TTC549 (cell line): ENCODE measurements around the gene ZNF106.
A peak's percentile ranks its signal among the peaks of the same experiment; 100 is the strongest.

ENCODE experiments used
- FAIRE-seq: peaks from 2 replicates; lab custom pipeline; 2012; peaks lifted over from hg19 to GRCh38; lab: Jason Lieb, UNC

The ZNF106 gene

GRCh38 chr15:42405863-42406482 lies 85.0 kb downstream of the ZNF106 start:
- no peak for FAIRE-seq

- FAIRE-seq, result no peak
Observed at GRCh38 chr15:42404461-42405235, 86.3 kb downstream of the ZNF106 start.

DNA sequence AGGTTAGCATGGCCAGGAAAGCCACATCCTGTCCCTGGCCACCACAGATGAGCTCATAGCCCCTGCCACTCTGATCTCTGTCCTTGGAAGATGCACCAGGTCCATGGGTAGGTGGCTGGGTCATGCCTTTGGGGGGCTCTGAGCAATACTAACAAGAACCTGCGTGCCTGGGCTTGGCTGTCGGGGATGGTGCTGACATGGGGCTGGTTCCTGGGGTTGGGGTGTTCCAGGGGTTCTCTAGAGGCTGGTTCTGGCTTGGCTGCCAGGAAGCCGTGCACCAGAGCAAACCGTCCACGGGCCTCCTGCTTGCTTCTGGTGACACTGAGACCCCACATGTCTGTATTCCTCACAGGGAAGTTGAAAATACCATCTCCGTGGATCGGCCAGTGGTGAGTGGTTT lies 87.6 kb downstream of the ZNF106 start:
- no peak for FAIRE-seq

GRCh38 chr15:42402455-42403205 lies 88.3 kb downstream of the ZNF106 start:
- no peak for FAIRE-seq

- FAIRE-seq, result no peak
Observed at GRCh38 chr15:42401544-42402454, 89.1 kb downstream of the ZNF106 start.

GRCh38 chr15:42395838-42396237 lies 95.1 kb downstream of the ZNF106 start:
- FAIRE-seq, result no peak

DNA sequence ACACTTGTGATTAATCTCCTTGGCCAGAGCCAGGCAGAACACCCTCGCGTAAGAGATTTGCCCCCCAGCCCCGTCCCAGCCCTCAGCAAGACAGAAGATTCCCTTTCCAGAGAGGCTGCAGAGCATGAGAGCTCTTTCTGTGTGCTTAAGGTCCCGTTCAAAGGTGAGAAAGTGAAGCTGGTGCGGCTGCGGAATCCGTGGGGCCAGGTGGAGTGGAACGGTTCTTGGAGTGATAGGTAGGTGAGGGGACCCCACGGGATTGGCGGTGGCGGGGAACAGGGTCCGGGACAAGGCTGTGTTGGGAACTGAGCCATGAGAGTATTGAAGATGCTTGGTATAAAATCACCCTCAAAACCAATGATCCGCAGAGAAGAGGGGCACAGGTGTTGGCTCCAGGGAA lies 96.8 kb downstream of the ZNF106 start:
- FAIRE-seq, result no peak

GRCh38 chr15:42392309-42393024 lies 98.5 kb downstream of the ZNF106 start:
- FAIRE-seq, result no peak

DNA sequence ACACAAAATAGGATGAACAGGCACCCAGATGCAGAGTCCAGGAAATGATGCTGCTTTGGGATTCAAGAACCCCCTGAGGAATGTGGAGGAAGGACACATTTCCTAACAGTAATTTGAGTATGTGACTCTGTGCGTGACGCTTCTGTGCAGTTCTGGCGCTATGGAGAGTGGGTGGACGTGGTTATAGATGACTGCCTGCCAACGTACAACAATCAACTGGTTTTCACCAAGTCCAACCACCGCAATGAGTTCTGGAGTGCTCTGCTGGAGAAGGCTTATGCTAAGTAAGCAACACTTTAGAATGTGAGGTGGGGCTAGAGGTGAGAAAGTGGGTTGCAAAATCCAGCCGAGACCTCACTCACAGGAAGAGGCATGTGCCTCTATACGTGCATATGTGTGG lies 103.3 kb downstream of the ZNF106 start:
- FAIRE-seq, result no peak

DNA sequence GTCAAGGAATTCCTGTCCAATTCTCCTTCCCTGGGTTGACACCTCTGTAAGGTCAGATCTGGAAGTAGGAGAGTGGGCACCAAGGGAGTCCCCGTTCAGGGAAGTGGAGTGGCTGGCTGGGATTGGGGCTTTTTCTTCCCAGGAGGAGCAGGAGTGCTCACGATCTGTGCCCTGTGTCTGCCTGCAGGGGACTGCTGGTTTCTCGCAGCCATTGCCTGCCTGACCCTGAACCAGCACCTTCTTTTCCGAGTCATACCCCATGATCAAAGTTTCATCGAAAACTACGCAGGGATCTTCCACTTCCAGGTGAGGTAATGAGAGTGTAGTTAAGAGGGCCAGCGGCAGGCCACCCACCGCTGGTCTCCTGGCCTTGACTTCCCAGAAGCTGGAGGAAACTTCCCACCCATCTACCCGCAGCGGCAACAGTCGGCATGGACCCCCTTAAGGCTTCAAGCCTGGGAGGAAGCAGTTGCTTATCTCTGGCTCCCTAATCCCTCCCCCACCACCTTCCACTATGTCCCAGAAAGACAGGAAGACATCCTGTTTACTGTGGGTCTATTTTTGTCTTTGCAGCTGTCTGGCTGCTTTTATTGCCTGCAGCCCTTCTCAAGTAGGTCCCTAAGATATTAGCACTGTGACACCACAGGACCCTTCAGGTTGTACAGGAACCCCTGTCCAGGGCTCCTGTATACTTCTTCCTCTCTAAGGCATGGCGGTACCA lies 104.8 kb downstream of the ZNF106 start:
- FAIRE-seq, result no peak

GRCh38 chr15:42385206-42385979 lies 105.5 kb downstream of the ZNF106 start:
- FAIRE-seq, result peak; percentile 45

- no peak for FAIRE-seq
Observed at GRCh38 chr15:42384597-42384996, 106.3 kb downstream of the ZNF106 start.

- no peak for FAIRE-seq
Observed at GRCh38 chr15:42378011-42378410, 112.9 kb downstream of the ZNF106 start.

DNA sequence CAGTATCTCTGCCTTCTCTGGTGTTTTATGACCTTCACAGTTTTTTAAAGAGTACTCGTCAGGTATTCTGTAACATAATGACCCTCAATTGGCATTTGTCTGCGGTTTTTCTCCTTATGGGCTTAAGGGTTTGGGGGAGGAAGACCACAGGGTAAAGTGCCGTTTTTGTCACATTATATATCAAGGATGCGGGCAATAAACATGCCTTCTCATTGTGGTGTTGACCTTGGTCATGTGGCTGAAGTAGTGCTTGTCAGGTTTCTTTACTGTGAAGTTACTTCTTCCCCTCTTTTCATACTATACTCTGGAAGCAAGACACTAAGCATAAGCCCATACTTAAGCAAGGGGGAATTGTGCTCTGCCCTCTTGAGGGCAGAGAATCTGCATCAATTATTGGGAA lies 115.0 kb downstream of the ZNF106 start:
- FAIRE-seq, result no peak

DNA sequence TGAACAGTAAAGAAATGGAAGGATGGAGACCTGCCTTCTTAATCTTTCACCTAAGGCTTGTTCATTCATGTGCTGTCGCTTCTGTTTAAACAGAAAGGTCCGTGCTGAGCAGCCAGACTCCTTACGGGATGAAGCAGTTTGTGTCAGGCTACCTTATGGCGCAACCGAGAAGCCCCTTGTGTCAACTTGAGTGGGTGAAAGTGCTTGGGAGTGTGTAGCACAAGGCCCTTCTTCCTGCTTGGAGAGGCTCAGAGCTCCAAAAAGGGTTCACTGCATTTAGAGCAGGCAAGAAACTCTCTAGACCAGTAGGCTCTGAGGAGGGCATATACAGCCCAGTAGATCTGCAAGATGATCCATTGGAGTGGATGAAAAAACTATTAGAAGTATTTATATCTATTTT lies 115.7 kb downstream of the ZNF106 start:
- no peak for FAIRE-seq

GRCh38 chr15:42374810-42375209 lies 116.1 kb downstream of the ZNF106 start:
- no peak for FAIRE-seq

DNA sequence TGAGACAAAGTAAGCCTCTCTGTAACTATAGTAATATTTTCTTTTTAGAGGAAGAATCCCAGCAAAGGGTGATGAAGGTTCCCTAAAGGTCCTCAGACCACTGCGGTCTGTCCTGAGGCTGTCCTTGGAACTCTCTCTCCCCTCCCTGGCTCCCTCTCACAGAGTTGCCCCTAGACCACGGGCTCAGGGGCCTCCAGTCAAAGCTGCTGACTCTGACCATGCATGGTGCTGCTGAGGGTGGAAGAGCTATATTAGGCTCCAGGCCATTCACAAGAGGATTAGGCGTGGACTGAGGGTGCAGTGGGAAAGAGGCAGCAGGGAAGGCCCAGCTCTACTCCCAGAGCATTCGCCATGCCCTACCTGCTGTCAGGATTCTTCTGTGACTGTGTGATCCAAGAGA lies 117.0 kb downstream of the ZNF106 start:
- no peak for FAIRE-seq

- no peak for FAIRE-seq
Observed at GRCh38 chr15:42373274-42373673, 117.7 kb downstream of the ZNF106 start.

DNA sequence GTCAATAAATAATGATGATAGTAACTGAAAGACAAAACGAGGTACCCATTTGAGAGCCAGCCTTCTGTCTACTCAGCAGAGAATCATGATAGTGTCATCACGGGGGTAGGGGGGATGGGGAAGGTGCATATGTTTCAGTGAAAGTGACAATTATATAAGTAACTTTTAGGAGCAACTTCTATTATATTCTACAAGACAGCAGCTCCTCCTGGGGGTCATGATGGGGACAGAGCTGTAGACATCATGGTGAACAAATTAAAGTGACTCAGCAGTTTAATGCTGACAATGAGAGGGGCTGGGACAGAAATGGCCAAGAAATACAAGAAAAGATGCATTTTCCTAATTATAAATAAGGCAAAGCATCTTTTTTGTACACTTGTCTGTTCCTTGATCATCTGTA lies 119.8 kb downstream of the ZNF106 start:
- FAIRE-seq, result no peak

DNA sequence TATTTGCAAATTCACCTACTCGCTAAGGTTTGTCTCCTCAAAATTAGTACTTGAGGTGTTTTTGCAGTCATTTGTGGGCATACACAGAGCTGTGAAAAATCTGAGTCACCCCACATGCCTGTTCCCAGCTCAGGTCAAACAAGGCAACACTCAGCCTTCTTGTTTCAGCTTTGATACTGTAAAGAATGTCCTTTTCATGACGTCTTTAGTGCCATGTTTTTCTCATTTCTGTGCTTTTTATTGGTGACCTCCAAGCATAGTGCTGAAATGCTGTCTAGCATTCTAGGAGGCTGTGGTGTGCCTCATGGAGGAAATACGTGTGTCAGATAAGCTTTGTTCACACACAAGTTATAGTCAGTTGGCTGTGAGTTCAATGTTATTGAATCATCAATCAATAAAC lies 122.8 kb downstream of the ZNF106 start:
- no peak for FAIRE-seq
